Kidney (tissue), 14 donors: Measurements from ENCODE around the gene CNKSR2. TPM values are rescaled to one million over a fixed set of nuclear protein-coding genes. Genes with fewer than 3 reads are reported as not detected.

Source experiments
- DNase-seq, 5 donors: peaks; one replicate each; pipeline ENCODE4 v3.0.0-alpha.2; 2013 to 2020
- FAIRE-seq: peaks from 2 replicates; lab custom pipeline; 2012; peaks lifted over from hg19 to GRCh38; lab: Jason Lieb, UNC
- H3K27ac ChIP-seq, 2 donors: one replicate each; pipeline ENCODE4 v1.7.0; 2013; ENCODE audit warnings: low read depth in 2 of 2, low read length in 2 of 2, inconsistent platforms in 1 of 2
- H3K27me3 ChIP-seq: one replicate; pipeline ENCODE4 v1.7.1; 2013; ENCODE audit warnings: low read length, inconsistent platforms; ENCODE audit not compliant: control insufficient read depth, insufficient read depth
- H3K36me3 ChIP-seq, 3 donors: one replicate each; pipeline versions ENCODE4 v1.7.0 to v1.7.1; 2013; ENCODE audit warnings: low read length in 3 of 3, control low read depth in 1 of 3, inconsistent platforms in 1 of 3; ENCODE audit not compliant: insufficient read depth in 3 of 3, control insufficient read depth in 2 of 3
- H3K4me1 ChIP-seq, 3 donors: one replicate each; pipeline versions ENCODE4 v1.7.0 to v1.7.1; 2013; ENCODE audit warnings: low read length in 3 of 3, inconsistent platforms in 1 of 3, low read depth in 1 of 3; ENCODE audit not compliant: control insufficient read depth in 2 of 3, insufficient read depth in 2 of 3
- H3K4me3 ChIP-seq, 3 donors: one replicate each; pipeline versions ENCODE4 v1.7.0 to v1.8.1; 2013; ENCODE audit warnings: low read length in 3 of 3, control low read depth in 1 of 3, inconsistent platforms in 1 of 3
- H3K9ac ChIP-seq, 3 donors: one replicate each; pipeline versions ENCODE4 v1.7.0 to v1.7.1; 2013; ENCODE audit warnings: low read length in 3 of 3, control low read depth in 1 of 3, inconsistent platforms in 1 of 3
- H3K9me3 ChIP-seq, 3 donors: one replicate each; pipeline versions ENCODE4 v1.7.0 to v1.7.1; 2013; ENCODE audit warnings: low read length in 3 of 3, control low read depth in 1 of 3, inconsistent platforms in 1 of 3; ENCODE audit not compliant: control insufficient read depth in 2 of 3, insufficient read depth in 1 of 3
- CTCF ChIP-seq: IDR thresholded peaks from 3 replicates; pipeline ENCODE4 v1.5.1; 2012; ENCODE audit warnings: mild to moderate bottlenecking, moderate library complexity, borderline replicate concordance; ENCODE audit not compliant: insufficient read depth; ENCODE audit errors: extremely low read depth
- intact Hi-C: fragments of 100-400 bp; cut with DNase I; formaldehyde crosslinking; loops from one replicate; pipeline ENCODE4 v1.11.1; 2022
- polyA plus RNA-seq: library from polyadenylated mRNA; stranded (reverse); fragments of 350-450 nt; fragmentation: Illumina TruSeq; extraction: RNeasy Lipid Tissue Mini Kit (QIAGEN cat#74804); gene quantifications from one replicate; pipeline ENCODE4 v1.2.3, GENCODE V29; 2014; ENCODE audit warnings: low read depth, low replicate concordance; ENCODE audit not compliant: insufficient read depth
- total RNA-seq: library from RNA; stranded (reverse); fragmentation: NEBNext Ultra II Directional; extraction: Animal tissue kit (Norgen Biotek cat#: 25700); gene quantifications from one replicate; pipeline ENCODE4 v1.2.1, GENCODE V29; 2021
- donor health status: control.
- donor health status: control.
- donor health status: control.
- donor health status: control.
- donor health status: control.
- donor health status: DM: yes; HTN: yes; CAD: no.
- donor health status: Normal renal cell carcinoma (clear cell type).

Gene CNKSR2
- total and polyA plus RNA-seq, 2 donors from 2014 or later: 0.06 to 1.6 TPM

- TF ChIP-seq CTCF: no peak
- Histone ChIP-seq H3K4me3 (no peak overlapping the region), H3K9me3 (no peaks in the 10 kb centered on the region), H3K36me3 (no peaks in the 10 kb centered on the region), H3K9ac (no peak overlapping the region), H3K4me1 (no peaks in the 10 kb centered on the region), H3K27ac (no peak overlapping the region), H3K27me3 (no peaks in the 10 kb centered on the region)
- FAIRE-seq: no peak
- intact Hi-C loops: no loop called here
- DNase-seq: no peak
These were observed 8.5 kb downstream of the CNKSR2 start for GRCh38 chrX:21382715-21383114.

- no peak for TF ChIP-seq CTCF
- Histone ChIP-seq H3K4me1 (no peaks in the 10 kb centered on the region), H3K9ac (no peak overlapping the region), H3K27me3 (no peaks in the 10 kb centered on the region), H3K4me3 (no peak overlapping the region), H3K27ac (no peak overlapping the region), H3K36me3 (no peaks in the 10 kb centered on the region), H3K9me3 (no peaks in the 10 kb centered on the region)
- FAIRE-seq: no peak
- intact Hi-C loops: no loop called here
- DNase-seq: no peak
These were observed 9.3 kb downstream of the CNKSR2 start for GRCh38 chrX:21383546-21383945.

- TF ChIP-seq CTCF: no peak
- DNase-seq: no peak
- intact Hi-C loops: no loop called here
- H3K9me3 ChIP-seq: no peaks in the 10 kb centered on the region
- FAIRE-seq: no peak
- no peaks in the 10 kb centered on the region for H3K4me1 ChIP-seq
- no peaks in the 10 kb centered on the region for H3K36me3 ChIP-seq
- no peak overlapping the region for H3K4me3 ChIP-seq
- no peak overlapping the region for H3K27ac ChIP-seq
- H3K9ac ChIP-seq: no peak overlapping the region
- no peaks in the 10 kb centered on the region for H3K27me3 ChIP-seq
These were observed 10.0 kb downstream of the CNKSR2 start for GRCh38 chrX:21384178-21384577.

GRCh38 chrX:21394792-21395191 lies 20.6 kb downstream of the CNKSR2 start:
- no peaks in the 10 kb centered on the region for H3K36me3 ChIP-seq
- H3K4me3 ChIP-seq: no peak overlapping the region
- peaks cover 2% of the 10 kb centered on the region for H3K27me3 ChIP-seq
- intact Hi-C loops: no loop called here
- no peak overlapping the region for H3K9ac ChIP-seq
- no peaks in the 10 kb centered on the region for H3K4me1 ChIP-seq
- peak; percentile 21 for FAIRE-seq
- H3K27ac ChIP-seq: no peak overlapping the region
- no peak for TF ChIP-seq CTCF
- H3K9me3 ChIP-seq: no peaks in the 10 kb centered on the region
- DNase-seq: no peak
